ENCODE results near the gene ZNF528.

DNA sequence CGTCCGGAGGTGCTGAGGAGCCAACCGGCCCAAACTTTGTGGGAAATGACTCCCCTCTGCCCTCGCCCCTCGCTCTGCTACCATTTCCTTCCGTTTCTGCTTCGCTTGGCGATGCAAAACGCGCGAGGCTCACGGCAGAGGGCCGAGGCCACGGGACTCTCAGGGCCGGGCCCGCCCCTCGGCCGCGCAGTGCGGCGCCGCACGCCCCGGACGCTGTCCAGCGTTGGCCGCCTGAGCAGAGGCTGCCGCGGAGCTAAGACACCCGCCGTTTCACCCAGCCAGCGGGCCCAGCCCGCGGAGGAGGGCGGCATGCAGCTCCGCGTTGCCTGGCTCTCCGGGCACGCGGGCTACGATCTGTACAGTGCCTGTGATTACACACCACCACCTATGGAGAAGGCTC is 53.6 kb downstream of the ZNF528 start:
- TF ChIP-seq, protein P1, sequence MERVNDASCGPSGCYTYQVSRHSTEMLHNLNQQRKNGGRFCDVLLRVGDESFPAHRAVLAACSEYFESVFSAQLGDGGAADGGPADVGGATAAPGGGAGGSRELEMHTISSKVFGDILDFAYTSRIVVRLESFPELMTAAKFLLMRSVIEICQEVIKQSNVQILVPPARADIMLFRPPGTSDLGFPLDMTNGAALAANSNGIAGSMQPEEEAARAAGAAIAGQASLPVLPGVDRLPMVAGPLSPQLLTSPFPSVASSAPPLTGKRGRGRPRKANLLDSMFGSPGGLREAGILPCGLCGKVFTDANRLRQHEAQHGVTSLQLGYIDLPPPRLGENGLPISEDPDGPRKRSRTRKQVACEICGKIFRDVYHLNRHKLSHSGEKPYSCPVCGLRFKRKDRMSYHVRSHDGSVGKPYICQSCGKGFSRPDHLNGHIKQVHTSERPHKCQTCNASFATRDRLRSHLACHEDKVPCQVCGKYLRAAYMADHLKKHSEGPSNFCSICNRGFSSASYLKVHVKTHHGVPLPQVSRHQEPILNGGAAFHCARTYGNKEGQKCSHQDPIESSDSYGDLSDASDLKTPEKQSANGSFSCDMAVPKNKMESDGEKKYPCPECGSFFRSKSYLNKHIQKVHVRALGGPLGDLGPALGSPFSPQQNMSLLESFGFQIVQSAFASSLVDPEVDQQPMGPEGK (CRISPR knock-in tag; IDR thresholded peaks at IDR 0.05; ENCODE audit: borderline replicate concordance) = no peak
- no peak for TF ChIP-seq OSR1 (CRISPR knock-in tag; IDR thresholded peaks at IDR 0.05)
- no peak for TF ChIP-seq ZFP3 (CRISPR knock-in tag; IDR thresholded peaks at IDR 0.05)

Data from SK-N-SH treated with all-trans-retinoic acid at 6 μM for 48 hours (cell line).